Measurements from ENCODE around the gene LANCL3. TPM values are rescaled to one million over a fixed set of nuclear protein-coding genes. Genes with fewer than 3 reads are reported as not detected.

Gene LANCL3
- polyA plus RNA-seq, 2 of the 4 experiments (the other 2 are of a cell fraction): not detected

- CTCF ChIA-PET: no interaction called here
- no peak for ATAC-seq
- H3K27ac ChIP-seq: no peak overlapping the region
- FAIRE-seq: no peak
- no peak overlapping the region for H3K4me3 ChIP-seq
- POLR2A ChIA-PET: no interaction called here
- H3K4me2 ChIP-seq: no peak overlapping the region
- peak; percentile 10 for TF ChIP-seq MAFK (IDR thresholded peaks at IDR 0.05; ENCODE audit: partially characterized antibody)
- TF ChIP-seq FOSB (CRISPR knock-in tag; IDR thresholded peaks at IDR 0.05): no peak
- TF ChIP-seq, protein P1, sequence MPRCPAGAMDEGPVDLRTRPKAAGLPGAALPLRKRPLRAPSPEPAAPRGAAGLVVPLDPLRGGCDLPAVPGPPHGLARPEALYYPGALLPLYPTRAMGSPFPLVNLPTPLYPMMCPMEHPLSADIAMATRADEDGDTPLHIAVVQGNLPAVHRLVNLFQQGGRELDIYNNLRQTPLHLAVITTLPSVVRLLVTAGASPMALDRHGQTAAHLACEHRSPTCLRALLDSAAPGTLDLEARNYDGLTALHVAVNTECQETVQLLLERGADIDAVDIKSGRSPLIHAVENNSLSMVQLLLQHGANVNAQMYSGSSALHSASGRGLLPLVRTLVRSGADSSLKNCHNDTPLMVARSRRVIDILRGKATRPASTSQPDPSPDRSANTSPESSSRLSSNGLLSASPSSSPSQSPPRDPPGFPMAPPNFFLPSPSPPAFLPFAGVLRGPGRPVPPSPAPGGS (IDR thresholded peaks at IDR 0.05): no peak
- H3K4me1 ChIP-seq: no peaks in the 10 kb centered on the region
- DNase-seq (ENCODE audit: low read depth in 1 of 2, low spot score in 1 of 2): no peak
- no peaks in the 10 kb centered on the region for H3K9me3 ChIP-seq
These were observed 66.6 kb downstream of the LANCL3 start for GRCh38 chrX:37638047-37638446.

- H3K4me1 ChIP-seq: no peaks in the 10 kb centered on the region
- TF ChIP-seq MAFK (IDR thresholded peaks at IDR 0.05; ENCODE audit: partially characterized antibody) (no peak), HOXB13 (CRISPR knock-in tag; IDR thresholded peaks at IDR 0.05; ENCODE audit: low read depth) (no peak), HMGXB4 (CRISPR knock-in tag; IDR thresholded peaks at IDR 0.05; ENCODE audit: borderline replicate concordance) (no peak), E2F6 (IDR thresholded peaks at IDR 0.05; ENCODE audit: borderline replicate concordance, low read depth) (no peak), POLR2A (IDR thresholded peaks at IDR 0.05; ENCODE audit: low read length) (no peak), HES2 (IDR thresholded peaks at IDR 0.05) (no peak), TP53 (CRISPR knock-in tag; IDR thresholded peaks at IDR 0.05) (no peak), RNF2 (IDR thresholded peaks at IDR 0.05; ENCODE audit: borderline replicate concordance, low read depth) (no peak), JUNB (IDR thresholded peaks at IDR 0.05) (no peak), MYC (IDR thresholded peaks at IDR 0.05; ENCODE audit: borderline replicate concordance, low read length) (no peak), NR3C1 (IDR thresholded peaks at IDR 0.05) (no peak), FOXS1 (CRISPR knock-in tag; IDR thresholded peaks at IDR 0.05) (no peak)
- H3K27ac ChIP-seq: no peak overlapping the region
- ChIA-PET CTCF (no interaction called here), POLR2A (no interaction called here)
- ATAC-seq: no peak
- no peak overlapping the region for H3K4me3 ChIP-seq
- no peaks in the 10 kb centered on the region for H3K9me3 ChIP-seq
- no peak for DNase-seq (ENCODE audit: low read depth in 1 of 2, low spot score in 1 of 2)
- no peak overlapping the region for H3K4me2 ChIP-seq
- WGBS (ENCODE audit: missing lambda C conversion rate): 33% methylated on average over 5 of the region's 5 CpGs
- no peak for FAIRE-seq
These were observed 68.7 kb downstream of the LANCL3 start for GRCh38 chrX:37640142-37640541.

DNA sequence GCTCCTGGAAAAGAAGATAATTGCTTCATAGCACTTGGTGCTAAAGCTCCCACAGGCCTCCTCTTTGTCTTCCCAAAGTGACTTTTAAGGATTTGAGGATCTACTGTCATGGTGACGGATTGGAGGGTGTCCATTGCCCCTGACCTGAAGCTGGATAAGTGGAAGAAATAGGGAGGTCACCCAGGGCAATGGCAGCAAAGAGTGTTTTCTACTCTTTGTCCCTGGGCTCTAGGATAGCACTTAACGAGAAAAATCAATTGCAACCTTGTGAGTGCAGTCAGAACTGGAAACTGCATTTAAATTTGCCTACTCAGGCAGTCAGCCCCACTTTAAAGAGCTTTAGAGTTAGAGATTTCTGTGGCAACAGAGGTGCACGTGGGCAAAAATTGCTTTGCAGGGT is 70.4 kb downstream of the LANCL3 start:
- no peaks in the 10 kb centered on the region for H3K9me3 ChIP-seq
- no peak overlapping the region for H3K4me3 ChIP-seq
- ChIA-PET POLR2A (no interaction called here), CTCF (no interaction called here)
- WGBS (ENCODE audit: missing lambda C conversion rate): 6% methylated on average over 3 of the region's 3 CpGs
- DNase-seq (ENCODE audit: low read depth in 1 of 2, low spot score in 1 of 2) (no peak), FAIRE-seq (no peak), ATAC-seq (no peak)
- H3K27ac ChIP-seq: no peak overlapping the region
- H3K4me2 ChIP-seq: no peak overlapping the region
- no peaks in the 10 kb centered on the region for H3K4me1 ChIP-seq
- TF ChIP-seq ESRRA (IDR thresholded peaks at IDR 0.05; ENCODE audit: borderline replicate concordance, low read length): no peak
- TF ChIP-seq REST (IDR thresholded peaks at IDR 0.05): no peak
- TF ChIP-seq POLR2A (IDR thresholded peaks at IDR 0.05; ENCODE audit: low read length): no peak
